ENCODE measurements around the gene DST. TPM values are rescaled to one million over a fixed set of nuclear protein-coding genes. Genes with fewer than 3 reads are reported as not detected.

The DST gene
- total RNA-seq, 1 experiment from 2014 or later = 91.9 TPM

GRCh38 chr6:56664029-56664428, 21.3 kb upstream of the DST start:
- Histone ChIP-seq H4K20me1 (ENCODE audit: control insufficient read depth, insufficient read depth, insufficient read length) (no peaks in the 10 kb centered on the region), H2BK120ac (ENCODE audit: low read depth, low read length, poor library complexity, severe bottlenecking) (no peak overlapping the region), H3K23ac (ENCODE audit: insufficient read length, low read depth, low read length) (no peak overlapping the region), H3T11ph (ENCODE audit: low read length) (no peak overlapping the region), H2BK5ac (ENCODE audit: insufficient read length, low read length) (no peak overlapping the region), H3K4me1 (ENCODE audit: insufficient read depth, low read length) (no peaks in the 10 kb centered on the region; the same call in 1 of the 2 replicates), H3K14ac (ENCODE audit: insufficient read depth, low read length) (no peak overlapping the region), H4K8ac (replicated peaks; ENCODE audit: insufficient read length, low read depth, low read length) (no peak overlapping the region), H3K4ac (ENCODE audit: low read depth, low read length) (no peak overlapping the region), H3K79me1 (ENCODE audit: insufficient read depth, low read depth, low read length, poor library complexity, severe bottlenecking) (no peaks in the 10 kb centered on the region), H2BK12ac (ENCODE audit: insufficient read length, low read depth, low read length) (no peak overlapping the region), H3K56ac (ENCODE audit: insufficient read length, low read depth, low read length) (no peak overlapping the region), H3K27me3 (ENCODE audit: insufficient read depth, low read length) (no peaks in the 10 kb centered on the region), H4K91ac (ENCODE audit: insufficient read length, low read depth, low read length) (no peak overlapping the region), H3K23me2 (ENCODE audit: insufficient read length, low read depth, low read length, poor library complexity, severe bottlenecking) (no peaks in the 10 kb centered on the region), H2BK20ac (ENCODE audit: low read depth, low read length, poor library complexity, severe bottlenecking) (no peak overlapping the region), H3K18ac (ENCODE audit: insufficient read length, low read depth, low read length) (no peak overlapping the region), H2AK5ac (ENCODE audit: insufficient read length, low read length) (no peak overlapping the region), H3K4me2 (ENCODE audit: insufficient read depth, insufficient read length, low read length) (no peak overlapping the region), H2BK15ac (ENCODE audit: low read depth, low read length) (no peak overlapping the region), H2AFZ (ENCODE audit: low read length) (no peak overlapping the region), H4K5ac (ENCODE audit: insufficient read length, low read depth, low read length) (no peak overlapping the region), H3K79me2 (ENCODE audit: insufficient read depth, low read length) (no peaks in the 10 kb centered on the region), H3K9me3 (ENCODE audit: control insufficient read depth, low read depth, low read length) (no peaks in the 10 kb centered on the region), H3K9ac (ENCODE audit: extremely low read depth, insufficient read length, low read length) (no peak overlapping the region), H3K27ac (ENCODE audit: insufficient read length, low read depth, low read length) (no peak overlapping the region)
- Mint-ChIP-seq H3K4me3 (no peak overlapping the region), H3K4me1 (peaks cover 23 to 28% of the 10 kb centered on the region in 2 experiments), H3K9me3 (no peaks in the 10 kb centered on the region), H3K27me3 (ENCODE audit: low read depth) (no peaks in the 10 kb centered on the region), H3K36me3 (ENCODE audit: insufficient read depth in 1 of 3, low read depth in 3 of 3) (no peaks in the 10 kb centered on the region), H3K27ac (peak overlapping the region in 1 of 3 experiments; percentile 58; a peak in 3 of 7 replicates)
- DNase-seq = no peak
- no peak for TF ChIP-seq CTCF (conservative IDR thresholded peaks at IDR 0.05)
- WGBS (ENCODE audit: extremely low coverage, insufficient read length, low lambda C conversion rate) = no CpG with 5 or more reads among the region's 1 CpG
